Measurements from ENCODE around the gene CFAP45. TPM values are rescaled to one million over a fixed set of nuclear protein-coding genes. Genes with fewer than 3 reads are reported as not detected.

Gene CFAP45
- total RNA-seq, 1 donor from 2014 or later = 1.9 TPM

- peak; percentile 48 for DNase-seq
- peaks cover 6% of the 10 kb centered on the region for H3K4me1 ChIP-seq
- H3K36me3 ChIP-seq = no peaks in the 10 kb centered on the region
- intact Hi-C loops (cut with DNase I) = loop anchor here (5.0 kb wide), 1 partner anchor 73 kb away; no protein-coding TSS in a partner anchor
- TF ChIP-seq CTCF (IDR thresholded peaks at IDR 0.05) = no peak
- no peaks in the 10 kb centered on the region for H3K27me3 ChIP-seq
- no peak overlapping the region for H3K4me3 ChIP-seq
- no peaks in the 10 kb centered on the region for H3K9me3 ChIP-seq
- no peak for ATAC-seq
- no peak overlapping the region for H3K27ac ChIP-seq
Observed at GRCh38 chr1:159934136-159935039, 34.4 kb upstream of the CFAP45 start.

GRCh38 chr1:159933347-159933746, 33.4 kb upstream of the CFAP45 start:
- Histone ChIP-seq H3K27me3 (no peaks in the 10 kb centered on the region), H3K9me3 (no peaks in the 10 kb centered on the region), H3K27ac (no peak overlapping the region), H3K4me1 (peaks cover 6% of the 10 kb centered on the region), H3K36me3 (no peaks in the 10 kb centered on the region), H3K4me3 (no peak overlapping the region)
- no peak for ATAC-seq
- intact Hi-C loops (cut with DNase I) = no loop called here
- no peak for DNase-seq
- TF ChIP-seq CTCF (IDR thresholded peaks at IDR 0.05) = no peak

- Histone ChIP-seq H3K27ac (no peak overlapping the region), H3K27me3 (no peaks in the 10 kb centered on the region), H3K36me3 (no peaks in the 10 kb centered on the region), H3K9me3 (no peaks in the 10 kb centered on the region), H3K4me1 (peaks cover 6% of the 10 kb centered on the region), H3K4me3 (no peak overlapping the region)
- TF ChIP-seq CTCF (IDR thresholded peaks at IDR 0.05) = no peak
- DNase-seq (no peak), ATAC-seq (no peak)
- intact Hi-C loops (cut with DNase I) = no loop called here
Observed at GRCh38 chr1:159932296-159933285, 32.6 kb upstream of the CFAP45 start.

GRCh38 chr1:159931795-159932173, 31.8 kb upstream of the CFAP45 start:
- DNase-seq (no peak), ATAC-seq (no peak)
- Histone ChIP-seq H3K27ac (no peak overlapping the region), H3K27me3 (no peaks in the 10 kb centered on the region), H3K9me3 (no peaks in the 10 kb centered on the region), H3K4me3 (no peak overlapping the region), H3K4me1 (peaks cover 6% of the 10 kb centered on the region), H3K36me3 (no peaks in the 10 kb centered on the region)
- intact Hi-C loops (cut with DNase I) = no loop called here
- no peak for TF ChIP-seq CTCF (IDR thresholded peaks at IDR 0.05)

- peaks cover 6% of the 10 kb centered on the region for H3K4me1 ChIP-seq
- H3K4me3 ChIP-seq = no peak overlapping the region
- no peak overlapping the region for H3K27ac ChIP-seq
- H3K27me3 ChIP-seq = no peaks in the 10 kb centered on the region
- H3K9me3 ChIP-seq = no peaks in the 10 kb centered on the region
- peak; percentile 48 for DNase-seq
- TF ChIP-seq CTCF (IDR thresholded peaks at IDR 0.05) = no peak
- intact Hi-C loops (cut with DNase I) = no loop called here
- no peaks in the 10 kb centered on the region for H3K36me3 ChIP-seq
- ATAC-seq = no peak
Observed at GRCh38 chr1:159931101-159931794, 31.3 kb upstream of the CFAP45 start.

Data from upper lobe of right lung (tissue), 1 donor.